Natural killer cell (primary cell): ENCODE data around the gene AGBL4. TPM values are rescaled to one million over a fixed set of nuclear protein-coding genes. Genes with fewer than 3 reads are reported as not detected.

Experiments
- ATAC-seq, 3 donors: fragments of 150-1000 bp in 2 of 3; fragments of 200-7000 bp in 1 of 3; cut with Tn5 transposase; 1 replicate in 1 of 3; 2 replicates in 2 of 3; pipeline ENCODE4 v1.10.0; 2021; ENCODE audit warnings: mild to moderate bottlenecking in 2 of 3, moderate library complexity in 2 of 3
- DNase-seq, 2 donors: peaks; one replicate each; pipeline versions ENCODE4 v3.0.0 to v3.0.0-alpha.2; 2013 to 2021; ENCODE audit warnings: mixed read lengths in 1 of 2
- H3K27ac ChIP-seq: one replicate; pipeline ENCODE4 v1.5.1; 2013; ENCODE audit warnings: mild to moderate bottlenecking, low read length
- H3K27me3 ChIP-seq: one replicate; pipeline ENCODE4 v1.6.1; 2013; ENCODE audit warnings: low read length; ENCODE audit not compliant: control insufficient read depth, insufficient read depth
- H3K36me3 ChIP-seq: one replicate; pipeline ENCODE4 v1.6.1; 2013; ENCODE audit warnings: low read length; ENCODE audit not compliant: control insufficient read depth, insufficient read depth
- H3K4me1 ChIP-seq: one replicate; pipeline ENCODE4 v1.6.1; 2013; ENCODE audit warnings: low read length; ENCODE audit not compliant: control insufficient read depth, insufficient read depth
- H3K4me3 ChIP-seq: one replicate; pipeline ENCODE4 v1.5.1; 2013; ENCODE audit warnings: low read length
- H3K9me3 ChIP-seq: one replicate; pipeline ENCODE4 v1.6.1; 2013; ENCODE audit warnings: low read length; ENCODE audit not compliant: control insufficient read depth, insufficient read depth
- H3K27ac Mint-ChIP-seq, 2 donors: one replicate each; pipeline ENCODE4 v1.8.0; 2022; ENCODE audit warnings: mild to moderate bottlenecking in 2 of 2, mixed read lengths in 2 of 2, moderate library complexity in 1 of 2
- H3K27me3 Mint-ChIP-seq, 2 donors: one replicate each; pipeline ENCODE4 v1.8.0; 2022; ENCODE audit warnings: low read depth in 2 of 2, mixed read lengths in 2 of 2
- H3K36me3 Mint-ChIP-seq: one replicate; pipeline ENCODE4 v1.8.0; 2022; ENCODE audit warnings: mixed read lengths
- H3K4me1 Mint-ChIP-seq, 2 donors: one replicate each; pipeline ENCODE4 v1.8.0; 2022; ENCODE audit warnings: mixed read lengths in 2 of 2
- H3K4me3 Mint-ChIP-seq: one replicate; pipeline ENCODE4 v1.8.0; 2022; ENCODE audit warnings: mild to moderate bottlenecking, moderate library complexity, mixed read lengths
- H3K9me3 Mint-ChIP-seq, 2 donors: one replicate each; pipeline ENCODE4 v1.8.0; 2022; ENCODE audit warnings: mixed read lengths in 2 of 2
- CTCF ChIP-seq: fragments of 200-600 bp; IDR thresholded peaks from one replicate; pipeline ENCODE4 v1.8.0; 2022; ENCODE audit warnings: antibody characterized with exemption
- WGBS: methylation state at CpG from one replicate; pipeline ENCODE4 v1.1.7; 2013; ENCODE audit warnings: missing lambda C conversion rate; ENCODE audit not compliant: insufficient coverage; 5-methylcytosine and 5-hydroxymethylcytosine counted together
- intact Hi-C: fragments of 100-400 bp; cut with micrococcal nuclease; formaldehyde crosslinking; loops from one replicate; pipeline ENCODE4 v1.14.2; 2022
- total RNA-seq, 4 donors: library from RNA; stranded (reverse); fragments of 120-200 nt in 1 of 4; gene quantifications; one replicate each; pipeline versions ENCODE4 v1.2.3 to v1.2.4, GENCODE V29; 2013 to 2022

AGBL4 gene
- total RNA-seq, 3 donors from 2014 or later (not counting 1 experiment from before 2014, with no cell fraction given), result not detected

GRCh38 chr1:48776393-48777218 is 1247.1 kb downstream of the AGBL4 start, which contains the start of gene BEND5:
BEND5 (minus strand) TSS chr1:48776891; CDS start chr1:48776831, 60 bp downstream.
- H3K4me3 ChIP-seq, result peak within 1 kb of the TSS; percentile 59
- ATAC-seq, result peak; percentile 72 to 78 (median 78)
- H3K9me3 ChIP-seq, result no peaks in the 10 kb centered on the region
- H3K27me3 Mint-ChIP-seq, result peaks cover 12 to 18% of the 10 kb centered on the region in 2 donors
- intact Hi-C loops, result no loop called here
- H3K4me3 Mint-ChIP-seq, result peak within 1 kb of the TSS; percentile 92
- WGBS, result under 1% methylated on average over 73 of the region's 73 CpGs
- H3K4me1 Mint-ChIP-seq, result peaks cover 7 to 20% of the 10 kb centered on the region in 2 donors
- peaks cover 16% of the 10 kb centered on the region for H3K4me1 ChIP-seq
- H3K36me3 Mint-ChIP-seq, result no peaks in the 10 kb centered on the region
- H3K27ac ChIP-seq, result peak within 1 kb of the TSS; percentile 52
- peak; percentile 21 to 77 for DNase-seq
- H3K9me3 Mint-ChIP-seq, result no peaks in the 10 kb centered on the region
- TF ChIP-seq CTCF, result no peak
- peak within 1 kb of the TSS; percentile 8 to 70 for H3K27ac Mint-ChIP-seq
- no peaks in the 10 kb centered on the region for H3K36me3 ChIP-seq
- no peaks in the 10 kb centered on the region for H3K27me3 ChIP-seq

GRCh38 chr1:48775831-48776392 is 1247.8 kb downstream of the AGBL4 start:
- peaks cover 12 to 15% of the 10 kb centered on the region in 2 donors for H3K27me3 Mint-ChIP-seq
- peak overlapping the region; percentile 8 to 70 for H3K27ac Mint-ChIP-seq
- H3K4me3 Mint-ChIP-seq, result peak overlapping the region; percentile 89
- Histone ChIP-seq H3K27ac (peak overlapping the region; percentile 52), H3K27me3 (no peaks in the 10 kb centered on the region), H3K9me3 (no peaks in the 10 kb centered on the region), H3K4me3 (peak overlapping the region; percentile 59), H3K4me1 (peaks cover 16% of the 10 kb centered on the region), H3K36me3 (no peaks in the 10 kb centered on the region)
- peaks cover 7 to 20% of the 10 kb centered on the region in 2 donors for H3K4me1 Mint-ChIP-seq
- WGBS, result 9% methylated on average over 7 of the region's 7 CpGs
- DNase-seq, result peak in 1 of 2 donors; percentile 9
- no peaks in the 10 kb centered on the region for H3K9me3 Mint-ChIP-seq
- H3K36me3 Mint-ChIP-seq, result no peaks in the 10 kb centered on the region
- ATAC-seq, result no peak
- TF ChIP-seq CTCF, result no peak
- intact Hi-C loops, result no loop called here

GRCh38 chr1:48773133-48773532 is 1250.6 kb downstream of the AGBL4 start:
- 85% methylated on average over 1 of the region's 1 CpG for WGBS
- intact Hi-C loops, result no loop called here
- Mint-ChIP-seq H3K27ac (no peak overlapping the region), H3K4me3 (no peak overlapping the region), H3K9me3 (no peaks in the 10 kb centered on the region), H3K27me3 (peaks cover 7 to 9% of the 10 kb centered on the region in 2 donors), H3K36me3 (no peaks in the 10 kb centered on the region), H3K4me1 (peaks cover 7 to 20% of the 10 kb centered on the region in 2 donors)
- Histone ChIP-seq H3K27ac (no peak overlapping the region), H3K4me3 (no peak overlapping the region), H3K27me3 (no peaks in the 10 kb centered on the region), H3K36me3 (no peaks in the 10 kb centered on the region), H3K9me3 (no peaks in the 10 kb centered on the region), H3K4me1 (peaks cover 16% of the 10 kb centered on the region)
- no peak for ATAC-seq
- TF ChIP-seq CTCF, result no peak
- DNase-seq, result no peak
